HUES64 (cell line): ENCODE measurements around the gene MYL1.

Source experiments
- H3K27ac ChIP-seq: 2 replicates; pipeline ENCODE4 v1.7.0; 2013; ENCODE audit warnings: low read depth, low read length, inconsistent platforms
- H3K27me3 ChIP-seq: 2 replicates; pipeline ENCODE4 v1.6.1; 2013; ENCODE audit warnings: mild to moderate bottlenecking, low read length; ENCODE audit not compliant: insufficient read depth
- H3K36me3 ChIP-seq: 2 replicates; pipeline ENCODE4 v1.6.1; 2013; ENCODE audit warnings: mild to moderate bottlenecking, low read length; ENCODE audit not compliant: insufficient read depth
- H3K4me1 ChIP-seq: 2 replicates; pipeline ENCODE4 v1.6.1; 2013; ENCODE audit warnings: mild to moderate bottlenecking, low read length, moderate library complexity; ENCODE audit not compliant: insufficient read depth
- H3K4me3 ChIP-seq: 2 replicates; pipeline ENCODE4 v1.5.1; 2013; ENCODE audit warnings: mild to moderate bottlenecking, low read length, moderate library complexity
- H3K9ac ChIP-seq: 2 replicates; pipeline ENCODE4 v1.6.1; 2013; ENCODE audit warnings: mild to moderate bottlenecking, low read depth, low read length
- H3K9me3 ChIP-seq: 2 replicates; pipeline ENCODE4 v1.6.1; 2013; ENCODE audit warnings: low read depth, low read length; ENCODE audit not compliant: insufficient read depth
- WGBS: fragments of 150-250, 120-280 bp; methylation state at CpG from one replicate; pipeline ENCODE4 v1.1.7; 2013; ENCODE audit warnings: missing lambda C conversion rate; 5-methylcytosine and 5-hydroxymethylcytosine counted together

MYL1 gene

DNA sequence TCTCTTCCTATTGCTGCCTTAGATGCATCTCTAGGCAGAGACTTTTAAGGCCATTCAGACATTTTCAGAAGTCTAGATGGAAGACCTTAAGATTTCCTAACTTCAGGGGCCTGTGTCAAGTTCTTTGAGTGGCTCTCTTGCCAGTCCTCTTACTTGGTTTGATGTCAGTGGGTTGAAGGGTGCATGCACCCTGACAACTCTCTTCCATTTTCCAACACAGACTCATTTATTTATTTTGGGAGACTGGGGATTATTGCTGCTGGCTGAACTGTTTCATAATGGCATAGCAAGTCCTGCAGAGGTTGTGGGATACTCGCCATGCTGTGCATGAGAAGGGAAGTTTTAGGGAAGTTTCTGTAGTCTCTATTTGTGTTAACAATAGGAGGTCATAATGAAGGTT is 50.7 kb downstream of the MYL1 start:
- H3K36me3 ChIP-seq = no peaks in the 10 kb centered on the region
- no peak overlapping the region for H3K4me3 ChIP-seq
- no peak overlapping the region for H3K9ac ChIP-seq
- no peak overlapping the region for H3K27ac ChIP-seq
- 89% methylated on average over 1 of the region's 1 CpG for whole genome bisulfite sequencing
- no peaks in the 10 kb centered on the region for H3K4me1 ChIP-seq
- H3K9me3 ChIP-seq = no peaks in the 10 kb centered on the region
- H3K27me3 ChIP-seq = no peaks in the 10 kb centered on the region

DNA sequence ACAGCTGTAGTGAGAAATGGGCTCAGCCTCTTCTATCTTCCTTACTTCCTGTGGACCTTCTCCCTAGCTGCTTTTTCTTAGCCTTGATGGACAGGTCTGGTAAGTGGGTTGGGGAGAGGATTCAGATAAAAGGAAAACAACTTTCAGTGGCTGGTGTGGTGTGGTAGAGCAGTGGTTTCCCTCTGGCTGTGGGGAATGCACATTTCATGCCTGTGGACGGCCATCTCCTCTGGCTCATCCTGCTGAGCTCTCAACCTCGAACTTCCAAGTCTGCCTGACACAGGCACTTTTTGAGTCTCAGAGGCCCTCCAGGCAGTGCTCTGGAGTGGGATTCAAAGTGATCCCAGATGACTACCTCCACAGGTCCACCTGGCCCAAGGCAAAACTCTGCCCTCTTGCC is 51.1 kb downstream of the MYL1 start:
- no peaks in the 10 kb centered on the region for H3K36me3 ChIP-seq
- WGBS = 97% methylated on average over 2 of the region's 2 CpGs
- H3K4me1 ChIP-seq = no peaks in the 10 kb centered on the region
- no peaks in the 10 kb centered on the region for H3K27me3 ChIP-seq
- no peak overlapping the region for H3K9ac ChIP-seq
- H3K9me3 ChIP-seq = no peaks in the 10 kb centered on the region
- H3K4me3 ChIP-seq = no peak overlapping the region
- no peak overlapping the region for H3K27ac ChIP-seq

- Histone ChIP-seq H3K27ac (no peak overlapping the region), H3K36me3 (no peaks in the 10 kb centered on the region), H3K4me1 (no peaks in the 10 kb centered on the region), H3K27me3 (no peaks in the 10 kb centered on the region), H3K9me3 (no peaks in the 10 kb centered on the region), H3K4me3 (no peak overlapping the region), H3K9ac (no peak overlapping the region)
- WGBS = 81% methylated on average over 2 of the region's 2 CpGs
Measured at GRCh38 chr2:210262036-210262435, 52.9 kb downstream of the MYL1 start.

- H3K27ac ChIP-seq = no peak overlapping the region
- H3K9ac ChIP-seq = no peak overlapping the region
- H3K27me3 ChIP-seq = no peaks in the 10 kb centered on the region
- H3K4me1 ChIP-seq = no peaks in the 10 kb centered on the region
- no peak overlapping the region for H3K4me3 ChIP-seq
- no peaks in the 10 kb centered on the region for H3K9me3 ChIP-seq
- H3K36me3 ChIP-seq = no peaks in the 10 kb centered on the region
Measured at GRCh38 chr2:210259687-210260086, 55.3 kb downstream of the MYL1 start.

GRCh38 chr2:210252699-210253606 is 62.0 kb downstream of the MYL1 start:
- Histone ChIP-seq H3K36me3 (no peaks in the 10 kb centered on the region), H3K4me3 (no peak overlapping the region), H3K27me3 (no peaks in the 10 kb centered on the region), H3K4me1 (no peaks in the 10 kb centered on the region), H3K9me3 (no peaks in the 10 kb centered on the region), H3K27ac (no peak overlapping the region), H3K9ac (no peak overlapping the region)
- WGBS = 81% methylated on average over 6 of the region's 7 CpGs

GRCh38 chr2:210250622-210251021 is 64.4 kb downstream of the MYL1 start:
- H3K36me3 ChIP-seq = no peaks in the 10 kb centered on the region
- no peak overlapping the region for H3K9ac ChIP-seq
- H3K4me1 ChIP-seq = no peaks in the 10 kb centered on the region
- 100% methylated on average over 1 of the region's 1 CpG for WGBS
- no peak overlapping the region for H3K27ac ChIP-seq
- no peak overlapping the region for H3K4me3 ChIP-seq
- no peaks in the 10 kb centered on the region for H3K27me3 ChIP-seq
- peaks cover 10% of the 10 kb centered on the region for H3K9me3 ChIP-seq
